Measurements from ENCODE around the gene HRH2. TPM values are rescaled to one million over a fixed set of nuclear protein-coding genes. Genes with fewer than 3 reads are reported as not detected.

The HRH2 gene
- total RNA-seq, 2 experiments from 2014 or later, result 21.7 to 25.5 TPM

- Mint-ChIP-seq H3K27me3 (no peaks in the 10 kb centered on the region), H3K27ac (no peak overlapping the region), H3K36me3 (ENCODE audit: low read depth) (peaks cover 29% of the 10 kb centered on the region), H3K9me3 (no peaks in the 10 kb centered on the region), H3K4me1 (peaks cover 33% of the 10 kb centered on the region), H3K4me3 (no peak overlapping the region)
- ChIA-PET POLR2A (no interaction called here), CTCF (interaction anchor here (1.7 to 3.9 kb wide), 2 partner anchors 11 to 148 kb away, joined by 3 to 9 read pairs; no protein-coding TSS in a partner anchor)
- DNase-seq, result no peak
Observed at GRCh38 chr5:175681968-175682340, 24.1 kb downstream of the HRH2 start.

DNA sequence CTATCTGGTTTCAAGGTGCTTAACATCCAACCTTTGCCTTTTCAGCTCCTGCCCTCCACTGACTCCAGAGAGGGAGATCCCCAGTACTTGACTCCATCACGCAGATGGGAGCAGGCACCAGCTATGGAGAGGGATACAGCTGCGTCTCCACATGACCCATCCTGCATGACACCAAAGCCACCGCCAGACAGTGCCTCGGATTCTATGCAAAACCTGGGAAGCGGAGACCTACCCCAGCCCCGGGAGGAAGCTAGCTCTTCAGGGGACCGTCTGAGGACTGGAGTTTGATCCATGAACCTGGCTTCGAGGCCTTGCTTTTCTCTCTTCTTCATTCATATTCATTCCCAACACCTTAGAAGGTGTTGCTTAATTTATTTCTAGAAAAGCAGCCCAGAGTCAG lies 24.8 kb downstream of the HRH2 start:
- Mint-ChIP-seq H3K4me1 (peaks cover 26% of the 10 kb centered on the region), H3K27ac (no peak overlapping the region), H3K36me3 (ENCODE audit: low read depth) (peaks cover 28% of the 10 kb centered on the region), H3K9me3 (no peaks in the 10 kb centered on the region), H3K4me3 (no peak overlapping the region), H3K27me3 (no peaks in the 10 kb centered on the region)
- POLR2A ChIA-PET, result no interaction called here
- DNase-seq, result no peak
- CTCF ChIA-PET, result interaction anchor here (0.9 to 3.9 kb wide), 3 partner anchors 11 to 149 kb away, joined by 3 to 9 read pairs (median 3); no protein-coding TSS in a partner anchor

GRCh38 chr5:175683231-175683630 lies 25.4 kb downstream of the HRH2 start:
- no peak overlapping the region for H3K27ac Mint-ChIP-seq
- ChIA-PET POLR2A (no interaction called here), CTCF (interaction anchor here (0.9 to 3.9 kb wide), 5 partner anchors 12 to 149 kb away, joined by 3 to 9 read pairs (median 3); no protein-coding TSS in a partner anchor)
- no peak for DNase-seq
- H3K27me3 Mint-ChIP-seq, result no peaks in the 10 kb centered on the region
- H3K4me1 Mint-ChIP-seq, result peaks cover 21% of the 10 kb centered on the region
- no peaks in the 10 kb centered on the region for H3K9me3 Mint-ChIP-seq
- H3K36me3 Mint-ChIP-seq (ENCODE audit: low read depth), result peaks cover 29% of the 10 kb centered on the region
- H3K4me3 Mint-ChIP-seq, result no peak overlapping the region

DNA sequence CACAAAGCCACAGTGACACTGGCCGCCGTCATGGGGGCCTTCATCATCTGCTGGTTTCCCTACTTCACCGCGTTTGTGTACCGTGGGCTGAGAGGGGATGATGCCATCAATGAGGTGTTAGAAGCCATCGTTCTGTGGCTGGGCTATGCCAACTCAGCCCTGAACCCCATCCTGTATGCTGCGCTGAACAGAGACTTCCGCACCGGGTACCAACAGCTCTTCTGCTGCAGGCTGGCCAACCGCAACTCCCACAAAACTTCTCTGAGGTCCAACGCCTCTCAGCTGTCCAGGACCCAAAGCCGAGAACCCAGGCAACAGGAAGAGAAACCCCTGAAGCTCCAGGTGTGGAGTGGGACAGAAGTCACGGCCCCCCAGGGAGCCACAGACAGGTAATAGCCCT lies 26.1 kb downstream of the HRH2 start:
- Mint-ChIP-seq H3K27me3 (no peaks in the 10 kb centered on the region), H3K27ac (no peak overlapping the region), H3K9me3 (no peaks in the 10 kb centered on the region), H3K4me1 (peaks cover 19% of the 10 kb centered on the region), H3K36me3 (ENCODE audit: low read depth) (peaks cover 29% of the 10 kb centered on the region), H3K4me3 (no peak overlapping the region)
- POLR2A ChIA-PET, result no interaction called here
- DNase-seq, result no peak
- CTCF ChIA-PET, result interaction anchor here (0.6 to 2.7 kb wide), 5 partner anchors 13 to 150 kb away, joined by 3 to 8 read pairs (median 3); no protein-coding TSS in a partner anchor

DNA sequence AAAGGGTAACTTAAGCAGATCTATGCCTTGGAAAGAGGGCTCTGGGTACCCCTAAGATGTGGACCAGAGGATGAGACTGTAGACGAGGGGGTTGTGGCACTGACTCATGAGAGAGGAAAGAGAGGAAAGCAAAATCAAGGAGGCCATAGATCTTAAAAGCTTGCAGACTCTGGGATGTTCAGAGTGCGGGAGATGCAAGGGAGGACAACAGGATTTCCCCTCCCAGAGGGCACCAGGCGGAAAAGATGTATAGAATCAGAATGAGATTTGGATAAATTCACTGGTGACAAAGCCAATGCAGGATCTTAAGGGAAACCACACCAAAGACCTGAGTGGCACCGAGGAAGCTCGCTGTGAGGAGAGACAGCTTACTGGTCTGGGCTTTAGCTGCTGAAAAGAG lies 27.1 kb downstream of the HRH2 start:
- no peak overlapping the region for H3K27ac Mint-ChIP-seq
- H3K27me3 Mint-ChIP-seq, result no peaks in the 10 kb centered on the region
- ChIA-PET POLR2A (interaction anchor here (0.6 kb wide), 1 partner anchor 41 kb away, joined by 3 read pairs; no protein-coding TSS in a partner anchor), CTCF (interaction anchor here (1.2 to 2.7 kb wide), 3 partner anchors 10 to 32 kb away, joined by 3 to 8 read pairs (median 6); no protein-coding TSS in a partner anchor)
- peaks cover 18% of the 10 kb centered on the region for H3K4me1 Mint-ChIP-seq
- peaks cover 33% of the 10 kb centered on the region for H3K36me3 Mint-ChIP-seq (ENCODE audit: low read depth)
- no peak for DNase-seq
- no peaks in the 10 kb centered on the region for H3K9me3 Mint-ChIP-seq
- no peak overlapping the region for H3K4me3 Mint-ChIP-seq

- CTCF ChIA-PET, result interaction anchor here (1.1 to 2.7 kb wide), 6 partner anchors 9 to 152 kb away, joined by 3 to 8 read pairs (median 6); no protein-coding TSS in a partner anchor
- POLR2A ChIA-PET, result no interaction called here
- DNase-seq, result no peak
- no peaks in the 10 kb centered on the region for H3K27me3 Mint-ChIP-seq
- H3K27ac Mint-ChIP-seq, result no peak overlapping the region
- peaks cover 37% of the 10 kb centered on the region for H3K36me3 Mint-ChIP-seq (ENCODE audit: low read depth)
- peaks cover 22% of the 10 kb centered on the region for H3K4me1 Mint-ChIP-seq
- no peaks in the 10 kb centered on the region for H3K9me3 Mint-ChIP-seq
- H3K4me3 Mint-ChIP-seq, result no peak overlapping the region
Observed at GRCh38 chr5:175685701-175686350, 28.0 kb downstream of the HRH2 start.

DNA sequence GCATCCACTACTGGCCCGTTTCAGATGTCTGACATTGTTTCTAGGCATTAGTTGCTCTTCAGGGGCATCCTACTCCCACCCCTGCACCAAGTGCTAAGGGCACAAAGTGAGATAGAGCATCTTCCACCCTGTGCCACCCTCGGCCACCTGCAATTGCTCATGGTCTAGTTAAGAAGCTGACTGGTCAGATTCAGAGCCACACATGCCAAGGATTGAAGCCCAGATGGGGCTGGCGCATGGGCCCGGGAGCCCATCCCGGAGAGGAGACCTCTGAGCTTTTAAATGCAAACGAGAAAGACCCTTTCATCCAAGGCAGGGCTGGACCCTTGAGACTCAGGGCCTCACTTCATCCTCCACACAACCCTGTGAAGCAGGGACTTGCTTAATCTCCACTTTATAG lies 28.5 kb downstream of the HRH2 start:
- H3K4me3 Mint-ChIP-seq, result no peak overlapping the region
- H3K27ac Mint-ChIP-seq, result no peak overlapping the region
- DNase-seq, result no peak
- ChIA-PET CTCF (interaction anchor here (1.1 to 1.7 kb wide), 3 partner anchors 11 to 152 kb away, joined by 3 to 7 read pairs (median 6); no protein-coding TSS in a partner anchor), POLR2A (no interaction called here)
- no peaks in the 10 kb centered on the region for H3K9me3 Mint-ChIP-seq
- peaks cover 39% of the 10 kb centered on the region for H3K36me3 Mint-ChIP-seq (ENCODE audit: low read depth)
- H3K4me1 Mint-ChIP-seq, result peaks cover 25% of the 10 kb centered on the region
- no peaks in the 10 kb centered on the region for H3K27me3 Mint-ChIP-seq

DNA sequence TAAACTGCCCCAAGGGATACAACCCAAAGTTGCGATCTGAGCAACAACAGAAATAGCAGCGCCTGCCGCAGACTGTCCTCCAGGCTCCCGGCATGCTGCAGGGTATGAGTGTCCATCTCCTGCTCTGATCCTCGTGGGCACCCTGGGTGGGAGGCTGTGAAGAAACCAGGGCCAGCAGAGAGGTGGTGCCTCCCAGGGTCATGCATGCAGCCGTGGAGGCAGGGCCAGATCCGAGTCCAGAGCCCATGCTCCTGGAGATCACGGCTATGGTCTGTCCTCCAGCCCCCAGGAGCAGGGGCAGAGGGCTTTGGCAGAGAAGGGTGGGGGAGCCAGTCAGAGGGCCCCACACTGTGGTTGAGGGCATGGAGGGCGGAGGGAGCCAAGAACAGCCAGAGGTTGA lies 29.0 kb downstream of the HRH2 start:
- H3K9me3 Mint-ChIP-seq, result no peaks in the 10 kb centered on the region

GRCh38 chr5:175687231-175687701 lies 29.4 kb downstream of the HRH2 start:
- Mint-ChIP-seq H3K4me1 (peaks cover 25% of the 10 kb centered on the region), H3K9me3 (no peaks in the 10 kb centered on the region), H3K27me3 (no peaks in the 10 kb centered on the region), H3K36me3 (ENCODE audit: low read depth) (peaks cover 36% of the 10 kb centered on the region), H3K27ac (no peak overlapping the region), H3K4me3 (no peak overlapping the region)
- ChIA-PET CTCF (interaction anchor here (0.9 to 1.7 kb wide), 2 partner anchors 10 to 153 kb away, joined by 4 to 7 read pairs; no protein-coding TSS in a partner anchor), POLR2A (no interaction called here)
- no peak for DNase-seq

More for the DNA sequence above, 29.0 kb downstream of the HRH2 start:
- ChIA-PET POLR2A (no interaction called here), CTCF (interaction anchor here (1.1 to 1.7 kb wide), 3 partner anchors 11 to 153 kb away, joined by 3 to 7 read pairs (median 6); no protein-coding TSS in a partner anchor)
- DNase-seq, result no peak
- Mint-ChIP-seq H3K4me1 (peaks cover 25% of the 10 kb centered on the region), H3K36me3 (ENCODE audit: low read depth) (peaks cover 39% of the 10 kb centered on the region), H3K4me3 (no peak overlapping the region), H3K27me3 (no peaks in the 10 kb centered on the region), H3K27ac (no peak overlapping the region)

- H3K27me3 Mint-ChIP-seq, result no peaks in the 10 kb centered on the region
- peaks cover 25% of the 10 kb centered on the region for H3K36me3 Mint-ChIP-seq (ENCODE audit: low read depth)
- no peak for DNase-seq
- H3K4me3 Mint-ChIP-seq, result no peak overlapping the region
- ChIA-PET POLR2A (no interaction called here), CTCF (interaction anchor here (1.1 to 3.8 kb wide), 4 partner anchors 10 to 154 kb away, joined by 3 to 24 read pairs (median 4); no protein-coding TSS in a partner anchor)
- H3K27ac Mint-ChIP-seq, result peak overlapping the region; percentile 63
- no peaks in the 10 kb centered on the region for H3K9me3 Mint-ChIP-seq
- peaks cover 32% of the 10 kb centered on the region for H3K4me1 Mint-ChIP-seq
Observed at GRCh38 chr5:175688352-175689146, 30.7 kb downstream of the HRH2 start.

- ChIA-PET CTCF (interaction anchor here (1.0 to 3.8 kb wide), 7 partner anchors 9 to 209 kb away, joined by 3 to 24 read pairs (median 3); no protein-coding TSS in a partner anchor), POLR2A (no interaction called here)
- no peaks in the 10 kb centered on the region for H3K27me3 Mint-ChIP-seq
- H3K27ac Mint-ChIP-seq, result no peak overlapping the region
- peaks cover 40% of the 10 kb centered on the region for H3K4me1 Mint-ChIP-seq
- H3K9me3 Mint-ChIP-seq, result no peaks in the 10 kb centered on the region
- no peak overlapping the region for H3K4me3 Mint-ChIP-seq
- peaks cover 24% of the 10 kb centered on the region for H3K36me3 Mint-ChIP-seq (ENCODE audit: low read depth)
- no peak for DNase-seq
Observed at GRCh38 chr5:175689147-175689991, 31.5 kb downstream of the HRH2 start.

GRCh38 chr5:175690025-175690424 lies 32.2 kb downstream of the HRH2 start:
- POLR2A ChIA-PET, result no interaction called here
- CTCF ChIA-PET, result interaction anchor here (1.0 to 3.8 kb wide), 7 partner anchors 9 to 210 kb away, joined by 3 to 24 read pairs (median 3); no protein-coding TSS in a partner anchor
- Mint-ChIP-seq H3K4me1 (peaks cover 38% of the 10 kb centered on the region), H3K4me3 (no peak overlapping the region), H3K27ac (no peak overlapping the region), H3K9me3 (no peaks in the 10 kb centered on the region), H3K36me3 (ENCODE audit: low read depth) (peaks cover 17% of the 10 kb centered on the region), H3K27me3 (no peaks in the 10 kb centered on the region)
- DNase-seq, result no peak
